Hematopoietic multipotent progenitor cell (in vitro differentiated cells): ENCODE measurements around the gene ARF1. TPM values are rescaled to one million over a fixed set of nuclear protein-coding genes. Genes with fewer than 3 reads are reported as not detected.
"Not testable (repeated sequence)": the region's sequence is repeated elsewhere in the genome, so short reads cannot be mapped to it uniquely, and the experiment has no call there.

Source experiments
- DNase-seq, 3 donors: peaks; one replicate each; pipeline ENCODE4 v3.0.0-alpha.2; 2011 to 2015; ENCODE audit warnings: low read depth in 2 of 3, low spot score in 2 of 3
- total RNA-seq: library from RNA; depleted of rRNA; stranded (reverse); fragments of >200 nt; gene quantifications from one replicate; pipeline ENCODE4 v1.2.3, GENCODE V29; 2012

ARF1 gene
- total RNA-seq, 1 donor: 272 TPM

DNA sequence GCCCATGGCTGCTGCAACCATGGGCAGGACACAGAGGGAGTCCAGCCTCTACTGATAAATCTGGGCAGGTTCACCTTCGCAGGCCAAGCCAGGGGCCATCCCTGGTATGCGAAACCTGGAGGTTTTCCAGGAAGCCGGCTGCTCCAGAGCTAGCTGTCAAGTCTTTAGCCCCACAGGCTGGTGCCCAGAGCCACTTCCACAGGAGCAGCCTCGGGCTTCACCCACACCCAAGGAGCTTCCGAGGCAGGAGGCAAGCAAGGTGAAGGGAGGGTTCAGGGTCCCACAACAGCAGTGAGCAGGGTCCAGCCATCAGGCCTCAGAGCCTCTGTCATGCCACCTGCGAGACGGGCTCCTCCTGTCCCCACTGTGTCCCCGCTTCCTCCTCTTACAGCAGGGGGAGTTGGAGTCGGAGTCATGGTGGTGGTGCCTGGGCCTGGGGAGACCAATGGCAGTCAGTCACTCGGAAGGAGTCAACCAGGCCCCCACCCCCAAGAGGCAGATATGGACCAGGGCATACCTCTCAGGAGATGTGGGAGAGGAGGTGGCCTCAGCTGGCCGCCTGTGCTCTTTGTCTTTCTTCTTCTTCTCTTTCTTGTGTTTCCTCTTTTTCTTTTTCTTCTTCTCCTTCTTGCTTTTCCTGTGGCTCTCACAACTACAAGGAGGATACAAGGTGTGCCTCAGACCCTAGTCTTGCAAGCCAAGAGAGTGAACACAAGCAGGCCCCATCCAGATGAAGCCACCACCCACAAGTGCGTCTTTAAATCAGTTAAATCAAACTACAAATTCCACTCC lies 18.5 kb downstream of the ARF1 start:
- DNase-seq: no peak

DNA sequence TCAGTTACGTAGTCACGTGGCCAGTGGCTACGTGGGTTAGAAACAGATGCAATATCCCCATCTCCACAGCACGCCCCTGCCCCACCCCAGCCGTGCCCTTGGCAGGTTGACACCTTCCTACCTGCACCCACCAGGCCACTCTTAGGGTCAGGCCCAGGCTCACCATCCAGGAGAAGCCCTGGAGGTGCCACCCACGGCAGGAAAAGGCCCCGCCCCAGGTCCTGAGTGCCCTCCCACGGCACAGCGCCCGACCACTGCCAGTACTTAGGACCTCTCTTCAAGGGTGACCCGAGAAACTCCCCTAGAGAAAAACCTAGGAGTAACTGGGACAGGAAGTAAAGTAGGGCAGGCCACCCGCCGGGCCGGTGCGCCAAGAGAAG lies 19.1 kb downstream of the ARF1 start:
- DNase-seq: no peak

DNA sequence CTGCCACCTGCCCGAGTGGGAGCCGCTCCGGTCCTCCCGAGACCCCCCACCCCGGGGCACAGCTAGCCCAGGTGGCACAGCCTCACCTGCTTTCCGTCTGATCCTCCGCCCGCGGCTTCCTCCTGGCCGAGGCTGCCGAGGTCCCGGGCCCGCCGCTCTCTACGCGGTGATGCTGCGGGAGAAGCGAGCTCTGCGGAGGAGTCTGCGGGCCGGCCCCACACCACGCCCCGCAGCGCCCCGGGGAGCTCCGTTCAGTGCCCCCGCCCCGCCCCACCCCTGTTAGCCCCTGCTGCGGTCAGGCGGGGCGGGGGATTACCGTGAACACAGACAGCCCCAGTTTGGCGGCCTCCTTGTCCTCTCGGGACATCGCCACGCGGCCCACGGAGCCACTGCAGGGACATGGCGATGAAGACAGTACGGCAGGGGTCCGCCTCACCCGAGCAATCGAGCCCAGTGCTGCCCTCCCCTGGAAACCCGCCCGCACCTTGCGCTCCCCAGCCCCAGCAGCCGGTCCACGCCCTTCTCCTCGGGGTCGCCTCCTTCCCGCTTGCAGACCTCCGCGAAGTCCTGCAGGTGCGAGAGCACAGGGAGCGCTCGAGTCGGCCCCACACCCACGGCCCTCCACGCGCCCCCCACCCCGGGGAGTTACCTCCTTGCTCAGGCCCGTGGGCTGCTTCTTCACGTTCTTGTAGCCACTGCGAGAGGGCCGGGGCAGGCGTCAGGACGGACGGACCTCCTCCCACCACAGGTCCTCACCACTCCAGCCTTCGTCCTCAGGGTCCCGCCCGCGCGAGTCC lies 19.7 kb downstream of the ARF1 start:
- peak in 1 of 3 donors; percentile 64 for DNase-seq

GRCh38 chr1:228102791-228103620 lies 20.5 kb downstream of the ARF1 start, which contains the start of gene C1orf35:
C1orf35 (minus strand) TSS chr1:228103325; CDS start chr1:228103227, 98 bp downstream.
- DNase-seq: peak; percentile 84 to 95 (median 92)

DNA sequence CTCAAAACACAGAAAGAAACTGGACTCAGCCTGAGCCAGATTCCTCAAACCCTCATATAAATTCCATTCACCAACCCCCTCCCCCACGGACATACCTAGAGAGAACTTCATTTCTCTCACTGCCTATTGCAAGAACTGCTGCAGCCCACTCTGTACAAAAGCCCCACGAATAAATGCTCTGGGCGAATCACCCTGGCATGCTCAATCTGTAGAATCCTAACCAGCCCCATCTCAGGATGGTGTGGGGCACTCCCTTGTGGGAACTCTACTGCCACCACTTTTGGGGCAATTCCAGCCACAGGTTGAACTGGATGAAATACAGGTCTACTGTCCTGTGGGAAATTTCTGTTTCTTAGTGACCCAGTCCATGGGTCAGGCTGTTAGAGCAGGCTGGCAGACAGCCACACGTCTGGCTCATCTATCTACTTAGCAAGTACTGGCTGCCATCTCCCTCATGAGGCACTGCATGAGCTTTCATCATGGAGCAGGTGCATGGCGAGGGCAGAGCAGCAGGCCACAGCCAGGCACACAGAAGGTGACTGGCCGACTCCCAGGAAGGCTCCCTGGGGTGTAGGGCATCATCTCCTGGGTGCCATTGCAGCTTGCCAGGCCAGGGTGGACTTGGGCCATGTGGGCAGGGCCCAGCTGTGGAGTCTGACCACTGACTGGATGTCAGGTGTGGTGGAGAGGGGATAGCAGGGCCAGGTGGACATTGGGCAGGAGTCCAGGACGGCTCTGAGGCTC lies 22.2 kb downstream of the ARF1 start:
- DNase-seq: no peak

GRCh38 chr1:228105270-228105995 lies 22.9 kb downstream of the ARF1 start:
- DNase-seq: no peak

DNA sequence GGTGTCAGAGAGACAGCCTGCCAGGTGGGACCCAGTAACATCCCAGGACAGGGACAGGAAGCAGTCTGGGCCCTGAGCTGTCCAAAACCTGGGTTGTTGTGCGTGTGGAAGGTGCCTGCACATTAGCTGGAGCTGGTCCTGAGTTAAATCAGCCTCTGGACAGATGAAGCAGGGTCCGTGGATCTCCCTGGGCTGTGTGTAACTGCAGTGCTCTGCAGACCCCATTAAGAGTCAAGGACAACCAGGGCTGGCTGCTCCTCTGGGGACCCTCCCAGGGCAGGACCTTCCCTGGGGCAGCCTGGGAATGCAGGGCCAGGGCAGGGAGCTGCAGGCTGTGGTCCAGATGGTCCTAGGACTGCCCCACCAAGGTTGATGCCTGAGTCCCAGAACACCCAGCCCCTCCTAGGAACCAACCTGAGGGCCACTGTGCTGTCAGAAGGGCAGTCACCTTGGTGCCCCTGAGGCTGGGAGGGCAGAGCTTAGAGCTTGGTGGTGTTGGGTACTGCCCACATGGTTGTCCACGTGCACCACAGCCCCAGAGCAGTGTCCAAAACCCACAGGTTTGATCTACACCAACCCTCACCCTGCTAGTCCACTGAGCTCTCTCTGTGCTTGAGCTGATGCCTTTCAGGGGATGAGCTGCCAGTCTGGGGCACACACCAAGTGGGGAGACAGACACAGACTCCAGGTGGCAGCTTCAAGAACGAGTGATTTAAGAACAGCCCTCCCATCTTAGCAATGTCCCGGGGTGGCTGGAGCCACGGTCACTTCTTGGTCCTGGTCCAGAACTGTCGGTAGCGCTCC lies 23.7 kb downstream of the ARF1 start:
- no peak for DNase-seq

- DNase-seq: no peak
Observed at GRCh38 chr1:228106800-228107054, 24.2 kb downstream of the ARF1 start.

DNA sequence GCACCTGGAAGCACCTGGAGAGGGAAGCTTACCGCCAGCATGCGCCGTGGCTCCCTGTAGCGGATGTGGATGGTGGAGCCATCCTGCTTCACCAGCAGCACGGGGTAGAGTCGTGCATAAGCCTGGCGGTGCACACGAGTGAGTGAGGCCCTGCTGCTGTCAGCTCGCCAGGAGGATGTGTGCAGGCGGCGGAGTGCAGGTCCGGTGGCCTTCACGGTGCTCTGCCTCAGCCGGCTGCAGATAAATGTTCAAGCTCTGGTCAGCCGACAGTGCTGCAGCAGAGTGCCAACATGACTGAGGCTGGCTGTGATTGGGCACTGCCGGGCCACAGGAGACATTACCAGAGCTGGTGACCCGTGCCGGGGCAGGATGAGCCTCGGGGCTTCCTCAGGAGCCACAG lies 25.1 kb downstream of the ARF1 start:
- no peak for DNase-seq

- no peak for DNase-seq
Observed at GRCh38 chr1:228108055-228108690, 25.7 kb downstream of the ARF1 start.

DNA sequence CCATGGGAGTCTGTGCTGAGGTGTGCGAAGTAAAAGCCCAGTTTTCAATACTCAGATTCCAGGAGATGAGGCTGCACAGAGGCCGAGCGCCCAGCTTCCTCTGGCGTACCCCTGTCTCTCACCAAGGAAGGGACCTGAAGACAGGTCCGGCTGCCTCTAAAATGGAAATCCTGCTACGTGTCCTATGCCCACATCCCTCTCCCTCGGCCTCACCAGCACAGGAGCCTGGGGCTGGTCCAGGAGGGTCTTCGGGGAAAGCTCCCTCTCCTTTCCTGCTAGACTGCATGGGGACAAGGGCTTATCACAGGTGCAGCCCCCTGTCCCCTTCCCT lies 26.2 kb downstream of the ARF1 start:
- DNase-seq: no peak

DNA sequence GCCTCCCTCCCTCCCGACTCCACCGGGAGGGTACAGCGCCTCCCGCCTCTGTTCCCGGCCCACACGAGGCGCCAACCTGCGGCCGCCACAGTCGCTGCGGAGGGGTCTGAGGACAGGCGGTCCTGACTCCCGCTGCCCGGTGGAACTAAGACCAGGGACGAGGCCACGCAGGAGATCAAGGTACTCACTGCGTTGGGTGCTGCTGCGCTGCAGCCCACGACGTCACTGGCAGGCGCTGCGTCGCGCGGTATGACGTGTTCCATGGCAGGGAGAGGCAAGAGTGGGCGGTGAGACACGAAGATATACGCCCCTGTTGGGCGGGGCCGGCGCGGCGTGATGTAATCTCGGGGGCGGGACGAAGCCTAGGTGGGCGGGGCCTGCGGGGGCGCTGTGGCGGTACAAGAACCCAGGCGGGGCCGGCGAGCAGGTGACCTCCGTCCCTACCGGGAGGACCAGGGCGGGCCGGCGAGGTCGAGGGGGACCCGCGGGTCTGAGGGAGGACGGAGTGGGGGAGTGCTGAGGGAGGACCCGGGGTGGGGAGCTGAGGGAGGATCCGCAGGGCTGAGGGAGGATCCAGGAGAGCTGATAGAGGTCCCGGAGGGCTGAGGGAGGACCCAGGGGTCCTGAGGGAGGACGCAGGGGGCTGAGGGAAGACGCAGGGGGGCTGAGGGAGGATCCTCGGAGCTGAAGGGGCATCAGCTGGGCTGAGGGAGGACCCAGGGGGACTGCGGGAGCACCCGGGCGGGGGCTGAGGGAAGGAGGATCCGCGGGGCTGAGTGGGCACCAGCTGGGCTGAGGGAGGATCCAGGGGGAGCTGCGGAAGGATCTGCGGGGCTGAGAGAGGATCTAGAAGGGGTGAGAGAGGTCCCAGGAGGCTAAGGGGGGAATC lies 26.8 kb downstream of the ARF1 start, which contains the start of gene MRPL55:
Gene MRPL55 (minus strand): TSS at position 227 of the 889 bp plus-strand sequence. CDS start 1,039 bp downstream, outside the sequence.
- peak; percentile 94 to 99 (median 97) for DNase-seq

DNA sequence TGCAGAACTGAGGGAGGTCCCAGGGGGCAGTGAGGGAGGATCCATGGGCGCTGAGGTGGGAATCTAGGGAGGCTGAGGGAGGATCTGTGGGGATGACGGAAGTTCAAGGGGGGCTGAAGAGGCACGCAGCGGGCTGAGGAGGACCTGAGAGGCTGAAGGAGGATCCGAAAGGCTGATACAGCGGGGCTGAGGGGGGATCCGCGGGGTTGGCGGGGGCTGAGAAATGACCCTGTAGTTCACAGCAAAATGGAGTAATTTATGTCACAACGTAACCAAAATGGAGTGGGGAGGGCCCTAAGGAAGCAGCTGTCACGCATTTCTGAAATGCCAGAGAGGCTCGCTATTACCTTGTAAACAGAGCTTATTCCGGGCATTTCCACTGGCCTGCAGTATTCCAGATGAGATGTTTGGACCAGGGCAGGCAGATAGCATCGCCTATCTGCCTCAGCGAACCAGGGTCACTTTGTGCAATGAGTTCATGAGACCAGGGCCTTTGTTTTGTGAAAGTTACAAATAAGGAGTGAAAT lies 27.5 kb downstream of the ARF1 start:
- peak in 1 of 3 donors; percentile 29 for DNase-seq

GRCh38 chr1:228110556-228110955 lies 28.0 kb downstream of the ARF1 start:
- DNase-seq: no peak

DNA sequence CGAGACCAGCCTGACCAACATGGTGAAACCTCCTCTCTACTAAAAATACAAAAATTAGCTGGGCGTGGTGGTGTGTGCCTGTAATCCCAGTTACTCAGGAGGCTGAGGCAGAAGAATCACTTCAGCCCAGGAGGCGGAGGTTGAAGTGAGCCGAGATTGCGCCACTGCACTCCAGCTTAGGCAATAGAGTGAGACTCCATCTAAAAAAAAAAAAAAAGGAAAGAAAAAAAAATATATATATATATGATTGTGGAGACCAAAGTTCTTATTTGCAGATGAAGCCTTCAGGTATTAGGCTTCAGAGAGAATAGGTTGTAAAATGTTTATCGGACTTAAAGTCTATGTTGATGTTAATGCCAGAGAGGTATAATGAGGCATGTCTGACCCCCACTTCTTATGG lies 28.8 kb downstream of the ARF1 start:
- not testable (repeated sequence) for DNase-seq

DNA sequence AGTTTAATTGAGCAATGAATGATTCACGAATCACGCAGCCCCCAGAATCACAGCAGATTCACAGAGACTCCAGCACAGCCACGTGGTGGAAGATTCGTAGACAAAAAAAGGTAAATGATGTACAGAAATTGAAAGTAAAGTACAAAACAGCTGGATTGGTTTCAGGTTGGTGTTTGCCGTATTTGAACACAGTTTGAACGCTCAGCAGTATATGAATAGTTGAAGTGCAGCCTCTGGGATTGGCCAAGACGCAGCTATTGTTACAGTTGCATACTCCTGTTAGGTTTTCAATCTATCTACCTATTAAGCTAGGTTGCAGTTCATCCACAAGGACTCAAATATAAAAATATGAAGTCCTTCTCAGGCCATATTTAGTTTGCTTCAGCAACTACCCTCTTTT lies 29.7 kb downstream of the ARF1 start:
- DNase-seq: no peak

- no peak for DNase-seq
Observed at GRCh38 chr1:228112617-228113016, 30.1 kb downstream of the ARF1 start.
